ENCODE measurements around the gene GPC6.

GPC6 gene

GRCh38 chr13:93708308-93709075 lies 481.9 kb downstream of the GPC6 start:
- no peak for DNase-seq

- no peak for DNase-seq
These were observed 483.1 kb downstream of the GPC6 start for GRCh38 chr13:93709506-93710244.

- DNase-seq: no peak
These were observed 487.6 kb downstream of the GPC6 start for GRCh38 chr13:93714171-93714570.

GRCh38 chr13:93715866-93716265 lies 489.3 kb downstream of the GPC6 start:
- no peak for DNase-seq

GRCh38 chr13:93716623-93717022 lies 490.0 kb downstream of the GPC6 start:
- DNase-seq: no peak

GRCh38 chr13:93721483-93721882 lies 494.9 kb downstream of the GPC6 start:
- no peak for DNase-seq

GRCh38 chr13:93723316-93723715 lies 496.7 kb downstream of the GPC6 start:
- DNase-seq: no peak

- DNase-seq: no peak
These were observed 497.6 kb downstream of the GPC6 start for GRCh38 chr13:93724187-93724586.

- no peak for DNase-seq
These were observed 499.8 kb downstream of the GPC6 start for GRCh38 chr13:93726173-93726957.

- no peak for DNase-seq
These were observed 500.9 kb downstream of the GPC6 start for GRCh38 chr13:93727211-93728141.

- no peak for DNase-seq
These were observed 502.8 kb downstream of the GPC6 start for GRCh38 chr13:93729383-93729782.

- DNase-seq: no peak
These were observed 504.2 kb downstream of the GPC6 start for GRCh38 chr13:93730780-93731179.

GRCh38 chr13:93732186-93732585 lies 505.6 kb downstream of the GPC6 start:
- no peak for DNase-seq

GRCh38 chr13:93736081-93736480 lies 509.5 kb downstream of the GPC6 start:
- DNase-seq: no peak

GRCh38 chr13:93736909-93737308 lies 510.3 kb downstream of the GPC6 start:
- no peak for DNase-seq

- DNase-seq: no peak
These were observed 513.7 kb downstream of the GPC6 start for GRCh38 chr13:93740334-93740733.

- no peak for DNase-seq
These were observed 517.4 kb downstream of the GPC6 start for GRCh38 chr13:93744033-93744432.

GRCh38 chr13:93744886-93745285 lies 518.3 kb downstream of the GPC6 start:
- no peak for DNase-seq

- no peak for DNase-seq
These were observed 519.3 kb downstream of the GPC6 start for GRCh38 chr13:93745884-93746283.

- DNase-seq: no peak
These were observed 520.0 kb downstream of the GPC6 start for GRCh38 chr13:93746589-93746988.

GRCh38 chr13:93750676-93751075 lies 524.1 kb downstream of the GPC6 start:
- DNase-seq: no peak

GRCh38 chr13:93751117-93751516 lies 524.5 kb downstream of the GPC6 start:
- DNase-seq: no peak

GRCh38 chr13:93752541-93752940 lies 525.9 kb downstream of the GPC6 start:
- no peak for DNase-seq
